MG63 (cell line): ENCODE measurements around the gene ZBTB25. TPM values are rescaled to one million over a fixed set of nuclear protein-coding genes. Genes with fewer than 3 reads are reported as not detected.
"Not testable (repeated sequence)": the region's sequence is repeated elsewhere in the genome, so short reads cannot be mapped to it uniquely, and the experiment has no call there.

Experiments used
- DNase-seq: peaks from one replicate; pipeline ENCODE4 v3.0.0-alpha.2; 2020
- H3K27me3 ChIP-seq: fragments of 250-450 bp; sonication (Bioruptor Pico); 2 replicates; pipeline ENCODE4 v1.5.1; 2020; ENCODE audit warnings: mild to moderate bottlenecking, moderate library complexity
- H3K36me3 ChIP-seq: fragments of 250-450 bp; sonication (Bioruptor Pico); 2 replicates; pipeline ENCODE4 v1.5.1; 2020; ENCODE audit warnings: mild to moderate bottlenecking, moderate library complexity
- H3K4me3 ChIP-seq: fragments of 250-450 bp; sonication (Bioruptor Pico); 2 replicates; pipeline ENCODE4 v1.5.1; 2020; ENCODE audit warnings: mild to moderate bottlenecking, moderate library complexity
- H3K9me3 ChIP-seq: fragments of 250-450 bp; sonication (Bioruptor Pico); 2 replicates; pipeline ENCODE4 v1.5.1; 2020; ENCODE audit warnings: mild to moderate bottlenecking, moderate library complexity
- total RNA-seq: library from RNA; depleted of rRNA; stranded (reverse); fragments of >200 nt; shearing (Covaris generic); gene quantifications from 2 replicates; pipeline ENCODE4 v1.2.3, GENCODE V29; 2014; ENCODE audit warnings: low replicate concordance

The ZBTB25 gene
- total RNA-seq, 1 experiment from 2014 or later = 1.6 TPM

GRCh38 chr14:64522591-64523355 is 19.1 kb upstream of the ZBTB25 start:
- Histone ChIP-seq H3K36me3 (peaks cover 37% of the 10 kb centered on the region), H3K27me3 (no peaks in the 10 kb centered on the region), H3K4me3 (no peak overlapping the region), H3K9me3 (no peaks in the 10 kb centered on the region)
- DNase-seq = no peak

DNA sequence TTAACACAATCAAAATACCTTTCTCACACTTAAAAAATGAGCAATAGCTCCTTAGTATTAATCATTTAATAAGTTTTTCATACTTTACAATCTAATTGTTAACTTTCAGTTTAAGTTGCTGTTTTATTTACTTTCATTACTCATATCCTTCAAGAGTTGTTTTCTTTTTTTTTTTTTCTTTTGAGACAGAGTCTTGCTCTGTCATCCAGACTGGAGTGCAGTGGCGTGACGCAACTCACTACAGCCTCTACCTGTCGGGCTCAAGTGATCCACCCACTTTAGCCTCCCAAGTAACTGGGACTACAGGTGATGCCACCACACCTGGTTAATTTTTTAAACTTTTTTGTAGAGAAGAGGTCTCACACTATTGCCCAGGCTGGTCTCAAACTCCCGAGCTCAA is 17.1 kb upstream of the ZBTB25 start:
- no peaks in the 10 kb centered on the region for H3K9me3 ChIP-seq
- H3K27me3 ChIP-seq = no peaks in the 10 kb centered on the region
- no peak for DNase-seq
- no peak overlapping the region for H3K4me3 ChIP-seq
- peaks cover 33% of the 10 kb centered on the region for H3K36me3 ChIP-seq

DNA sequence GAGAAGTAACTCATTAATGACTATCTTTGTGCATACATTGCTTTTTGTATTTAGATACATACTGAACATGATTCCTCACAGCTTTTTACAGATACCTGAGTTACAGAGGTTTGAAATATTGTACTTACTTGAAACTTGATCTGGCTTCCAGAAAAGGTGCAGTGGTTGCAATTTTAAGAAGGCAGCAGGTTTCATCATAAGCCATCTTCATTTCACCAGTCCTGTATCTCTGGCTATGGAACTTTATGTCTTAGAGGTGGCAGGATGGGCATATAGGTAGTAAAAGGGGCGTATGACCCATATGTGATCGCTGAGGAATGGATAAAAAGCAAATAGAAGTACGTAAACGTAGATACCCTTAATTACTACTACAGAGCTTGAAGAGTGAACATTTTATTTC is 14.6 kb upstream of the ZBTB25 start:
- DNase-seq = no peak

DNA sequence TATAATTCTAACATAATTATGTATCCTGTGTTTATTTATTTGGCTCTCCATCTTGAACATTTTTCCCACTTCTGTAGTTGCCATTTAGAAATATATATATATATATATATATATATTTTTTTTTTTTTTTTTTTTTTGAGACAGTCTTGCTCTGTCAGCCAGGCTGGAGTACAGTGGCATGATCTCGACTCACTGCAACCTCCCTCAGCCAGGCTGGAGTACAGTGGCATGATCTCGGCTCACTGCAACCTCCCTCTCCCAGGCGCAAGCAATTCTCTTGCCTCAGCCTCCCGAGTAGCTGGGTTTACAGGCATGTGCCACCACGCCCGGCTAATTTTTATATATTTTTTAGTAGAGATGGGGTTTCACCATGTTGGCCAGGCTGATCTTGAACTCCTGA is 14.0 kb upstream of the ZBTB25 start:
- not testable (repeated sequence) for H3K4me3 ChIP-seq, H3K9me3 ChIP-seq, DNase-seq, H3K27me3 ChIP-seq
- H3K36me3 ChIP-seq = peaks cover 13% of the 10 kb centered on the region

More for the DNA sequence above, 14.6 kb upstream of the ZBTB25 start:
- no peaks in the 10 kb centered on the region for H3K9me3 ChIP-seq
- no peak overlapping the region for H3K4me3 ChIP-seq
- H3K36me3 ChIP-seq = peaks cover 16% of the 10 kb centered on the region
- H3K27me3 ChIP-seq = no peaks in the 10 kb centered on the region

- DNase-seq = no peak
- Histone ChIP-seq H3K27me3 (no peaks in the 10 kb centered on the region), H3K4me3 (no peak overlapping the region)
Measured at GRCh38 chr14:64516969-64517368, 13.3 kb upstream of the ZBTB25 start.

GRCh38 chr14:64515053-64515452 is 11.4 kb upstream of the ZBTB25 start:
- Histone ChIP-seq H3K4me3 (no peak overlapping the region), H3K9me3 (no peaks in the 10 kb centered on the region), H3K27me3 (no peaks in the 10 kb centered on the region), H3K36me3 (peaks cover 12% of the 10 kb centered on the region; the same call in 1 of the 2 replicates)
- DNase-seq = no peak

More at GRCh38 chr14:64516969-64517368, 13.3 kb upstream of the ZBTB25 start:
- H3K36me3 ChIP-seq = peaks cover 13% of the 10 kb centered on the region
- no peaks in the 10 kb centered on the region for H3K9me3 ChIP-seq

GRCh38 chr14:64513271-64513670 is 9.6 kb upstream of the ZBTB25 start:
- H3K27me3 ChIP-seq = no peaks in the 10 kb centered on the region
- no peak for DNase-seq
- H3K9me3 ChIP-seq = no peaks in the 10 kb centered on the region
- no peak overlapping the region for H3K4me3 ChIP-seq
- H3K36me3 ChIP-seq = peaks cover 12% of the 10 kb centered on the region; the same call in 1 of the 2 replicates

GRCh38 chr14:64510825-64511671 is 7.4 kb upstream of the ZBTB25 start:
- peaks cover 12% of the 10 kb centered on the region; the same call in 1 of the 2 replicates for H3K36me3 ChIP-seq
- DNase-seq = peak; percentile 12
- no peaks in the 10 kb centered on the region for H3K27me3 ChIP-seq
- no peaks in the 10 kb centered on the region for H3K9me3 ChIP-seq
- H3K4me3 ChIP-seq = no peak overlapping the region

- Histone ChIP-seq H3K27me3 (no peaks in the 10 kb centered on the region), H3K4me3 (no peak overlapping the region), H3K36me3 (peaks cover 12% of the 10 kb centered on the region), H3K9me3 (no peaks in the 10 kb centered on the region)
- DNase-seq = no peak
Measured at GRCh38 chr14:64509036-64509435, 5.4 kb upstream of the ZBTB25 start.

DNA sequence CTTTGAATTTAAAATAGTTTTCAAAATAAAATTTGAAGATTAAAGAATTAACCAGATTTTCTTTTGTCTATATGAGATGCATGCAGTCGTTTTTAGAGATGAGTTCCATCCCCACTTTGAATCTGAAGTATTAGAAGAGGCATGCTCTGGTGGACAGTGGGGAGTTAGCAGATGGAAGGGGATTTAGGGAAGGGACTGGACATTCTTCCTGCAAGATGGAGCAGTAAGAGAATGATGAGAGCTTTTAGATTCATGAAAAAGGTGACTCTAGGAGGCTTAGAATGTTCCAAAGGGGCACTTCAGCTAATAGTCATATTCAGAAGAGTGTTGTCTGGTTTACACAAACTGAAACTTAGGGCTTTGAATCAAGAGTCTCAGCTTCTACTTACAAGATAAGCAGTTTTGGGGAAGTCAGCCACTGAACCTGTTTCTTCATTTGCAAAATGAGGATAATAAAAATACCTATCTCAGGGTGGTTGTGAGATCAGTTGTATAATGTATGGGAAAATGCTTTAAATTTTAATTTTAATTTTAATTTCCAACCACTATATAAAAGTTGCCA is 4.7 kb upstream of the ZBTB25 start:
- Histone ChIP-seq H3K4me3 (no peak overlapping the region), H3K27me3 (no peaks in the 10 kb centered on the region), H3K9me3 (no peaks in the 10 kb centered on the region), H3K36me3 (peaks cover 12% of the 10 kb centered on the region)
- DNase-seq = no peak

DNA sequence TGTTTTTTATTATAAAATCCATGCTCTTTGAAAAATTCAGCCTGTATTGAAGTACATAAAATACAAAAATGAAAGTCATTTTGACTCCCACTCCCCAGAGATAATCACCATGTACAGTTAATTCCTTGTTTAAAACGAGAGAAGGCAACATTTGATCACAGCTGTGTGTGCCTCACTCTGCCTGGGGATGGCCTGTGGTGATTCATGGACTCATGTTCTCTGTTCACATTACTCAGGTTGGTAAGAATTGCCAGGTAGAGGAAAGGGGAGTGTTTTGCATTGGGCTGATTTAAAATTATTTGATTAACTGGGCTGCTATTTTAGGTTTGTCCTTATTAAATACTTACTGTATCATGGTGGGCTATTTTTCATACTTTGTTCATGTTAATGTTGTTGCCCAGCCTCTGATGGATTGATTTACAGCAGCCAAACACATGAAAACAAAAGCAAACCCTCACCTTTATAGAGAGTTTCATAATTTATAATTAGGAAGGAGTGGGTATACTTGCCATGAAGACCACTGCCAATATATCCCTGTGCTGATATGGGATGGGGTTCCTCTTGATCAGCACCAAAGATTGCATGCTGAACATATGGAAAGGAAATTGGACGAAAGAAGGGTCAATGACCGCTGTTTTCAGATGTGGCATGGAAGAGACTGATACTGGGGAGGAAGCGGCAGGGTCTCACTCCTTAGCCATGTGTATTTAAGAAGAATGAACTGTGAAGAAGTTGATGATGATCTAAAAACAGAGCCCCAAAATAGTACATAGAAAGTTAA is 3.9 kb upstream of the ZBTB25 start:
- Histone ChIP-seq H3K9me3 (no peaks in the 10 kb centered on the region), H3K36me3 (peaks cover 8% of the 10 kb centered on the region), H3K27me3 (no peaks in the 10 kb centered on the region), H3K4me3 (peak overlapping the region; percentile 78)
- DNase-seq = peak; percentile 12

GRCh38 chr14:64506721-64507120 is 3.1 kb upstream of the ZBTB25 start:
- Histone ChIP-seq H3K9me3 (no peaks in the 10 kb centered on the region), H3K4me3 (peak overlapping the region; percentile 78), H3K36me3 (peaks cover 4% of the 10 kb centered on the region), H3K27me3 (no peaks in the 10 kb centered on the region)
- DNase-seq = no peak

DNA sequence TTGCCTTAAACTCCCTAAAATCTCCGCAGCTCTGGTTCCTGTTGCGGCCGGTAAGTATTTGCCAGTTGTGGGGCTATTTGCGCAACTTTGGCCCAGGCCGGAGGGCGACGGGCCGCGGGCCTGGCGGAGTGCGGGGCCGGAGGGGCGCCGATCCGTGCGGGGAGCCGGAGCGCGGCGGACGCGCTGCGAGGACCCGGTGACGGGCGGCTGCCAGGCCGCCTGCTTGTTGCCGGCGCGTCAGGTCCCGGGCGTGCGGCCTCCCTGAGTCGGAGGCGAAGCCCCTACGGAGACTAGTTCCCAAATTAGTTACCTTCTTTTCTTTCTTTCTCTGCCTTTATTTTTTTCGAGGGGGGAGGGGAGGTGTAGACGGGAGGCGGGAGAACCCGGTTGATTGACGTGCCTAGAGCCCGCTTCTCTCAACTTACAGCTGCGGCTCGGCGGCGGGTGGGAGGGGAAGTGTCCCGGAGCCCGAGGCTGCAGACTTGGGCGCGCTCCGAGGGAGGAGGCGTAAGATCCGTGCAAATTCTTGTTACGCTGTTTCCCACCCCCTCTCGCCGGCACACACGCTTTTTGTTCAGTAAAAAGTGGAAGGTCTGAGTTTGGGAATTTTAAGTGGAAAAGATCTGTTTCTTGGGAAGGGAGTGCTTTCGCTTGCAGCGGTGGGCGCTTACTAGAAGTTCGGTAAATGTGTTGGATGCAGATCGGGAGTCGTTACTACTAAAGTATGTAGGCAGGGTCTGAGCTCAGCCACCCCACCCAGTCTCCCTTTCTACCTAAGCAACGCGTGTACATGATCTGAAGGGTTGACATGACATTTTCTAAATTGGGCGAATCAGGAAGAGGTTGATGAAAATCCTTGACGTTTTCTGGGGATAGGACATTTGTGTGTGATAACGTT is 1.5 kb upstream of the ZBTB25 start:
- DNase-seq = peak; percentile 82
- peak overlapping the region; percentile 78 for H3K4me3 ChIP-seq
- H3K27me3 ChIP-seq = no peaks in the 10 kb centered on the region
- H3K9me3 ChIP-seq = no peaks in the 10 kb centered on the region
- no peaks in the 10 kb centered on the region; the same call in 1 of the 2 replicates for H3K36me3 ChIP-seq

DNA sequence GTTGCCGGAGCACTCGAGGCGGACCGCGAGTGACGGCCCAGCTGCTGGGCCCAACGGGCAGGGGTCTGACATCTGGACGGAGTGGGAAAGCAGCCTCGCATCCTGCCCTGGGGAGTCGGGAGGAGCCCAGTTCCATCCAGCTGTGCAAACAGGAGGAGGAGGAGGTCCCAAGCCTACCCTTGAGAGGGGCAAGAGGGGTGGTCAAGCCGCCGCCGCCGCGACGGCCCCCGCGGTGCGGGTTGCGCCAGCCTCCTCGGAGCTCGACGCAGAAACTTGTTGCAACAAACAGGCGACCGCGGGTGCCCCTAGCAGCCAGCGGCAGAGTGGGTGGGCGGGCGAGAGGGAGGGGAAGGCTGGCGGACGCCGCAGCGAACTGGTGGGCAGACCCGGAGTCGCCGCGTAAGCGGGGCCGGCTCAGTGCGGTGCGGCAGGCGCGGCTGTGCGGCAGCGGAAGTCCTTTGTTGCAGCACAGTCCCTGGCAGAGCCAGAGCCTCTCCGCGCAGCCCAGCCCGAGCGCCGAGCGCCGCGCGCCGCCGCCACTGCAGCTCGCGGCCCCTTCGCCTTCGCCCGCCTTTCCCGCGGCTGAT is 765 bp upstream of the ZBTB25 start, which contains the start of gene ZBTB1:
Gene ZBTB1 (plus strand): TSS at position 461 of the 587 bp plus-strand sequence. CDS start 16,735 bp downstream, outside the sequence.
- Histone ChIP-seq H3K36me3 (no peaks in the 10 kb centered on the region; the same call in 1 of the 2 replicates), H3K9me3 (no peaks in the 10 kb centered on the region), H3K27me3 (no peaks in the 10 kb centered on the region), H3K4me3 (peak within 1 kb of the TSS; percentile 78)
- peak; percentile 88 for DNase-seq

DNA sequence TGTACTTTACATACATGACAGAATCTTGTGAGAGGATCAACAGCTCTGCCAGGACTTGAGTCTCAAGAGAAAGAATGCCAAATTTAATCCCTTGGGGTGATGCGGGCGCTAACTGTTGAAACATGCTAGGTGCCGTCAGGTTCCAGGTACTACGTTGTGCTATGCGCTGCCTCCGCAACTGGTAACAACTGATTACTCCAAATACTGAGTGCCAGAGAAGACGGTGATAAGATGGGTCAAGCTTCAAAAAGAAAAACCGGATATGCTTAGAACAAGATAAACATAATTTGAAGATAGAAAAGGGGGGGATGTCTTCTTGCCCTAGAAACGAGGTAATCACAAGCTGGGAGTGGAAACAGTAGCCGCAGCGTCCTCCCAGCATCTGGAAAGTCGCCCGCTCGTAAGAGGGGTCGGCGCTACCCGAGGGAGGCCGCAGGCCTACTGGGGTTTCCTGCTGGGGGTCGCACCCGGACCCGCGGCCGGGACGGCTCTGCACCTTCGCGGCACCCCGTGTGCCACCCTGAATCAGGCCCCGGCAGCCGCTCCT is 678 bp downstream of the ZBTB25 start:
- Histone ChIP-seq H3K27me3 (no peaks in the 10 kb centered on the region), H3K36me3 (no peaks in the 10 kb centered on the region; the same call in 1 of the 2 replicates), H3K9me3 (no peaks in the 10 kb centered on the region), H3K4me3 (peak overlapping the region; percentile 78)
- no peak for DNase-seq
